Spleen (tissue), 11 donors: ENCODE data around the gene CHCHD2. TPM values are rescaled to one million over a fixed set of nuclear protein-coding genes. Genes with fewer than 3 reads are reported as not detected.
"Not testable (repeated sequence)": the region's sequence is repeated elsewhere in the genome, so short reads cannot be mapped to it uniquely, and the experiment has no call there.

Experiments used
- DNase-seq: peaks from one replicate; pipeline ENCODE4 v3.0.0-alpha.2; 2020
- H3K27ac ChIP-seq, 8 donors: fragments of 200-600 bp; sonication (generic) in 7 of 8; 1 replicate in 4 of 8; 2 replicates in 4 of 8; pipeline versions ENCODE4 v1.5.0 to v1.8.0; 2016 to 2021; ENCODE audit warnings: inconsistent platforms in 4 of 8, mild to moderate bottlenecking in 4 of 8, moderate library complexity in 1 of 8
- H3K27me3 ChIP-seq, 7 donors: fragments of 200-600 bp; sonication (generic) in 6 of 7; replicated peaks in 1 of 7; 1 replicate in 4 of 7; 2 replicates in 3 of 7; pipeline versions ENCODE4 v1.5.0 to v1.8.0; 2016 to 2021; ENCODE audit warnings: inconsistent platforms in 3 of 7, mild to moderate bottlenecking in 1 of 7
- H3K36me3 ChIP-seq, 6 donors: fragments of 200-600 bp; sonication (generic) in 5 of 6; 1 replicate in 4 of 6; 2 replicates in 2 of 6; pipeline versions ENCODE4 v1.5.0 to v1.8.0; 2016 to 2021; ENCODE audit warnings: inconsistent platforms in 2 of 6
- H3K4me1 ChIP-seq, 6 donors: fragments of 200-600 bp; sonication (generic) in 5 of 6; 1 replicate in 3 of 6; 2 replicates in 3 of 6; pipeline versions ENCODE4 v1.5.0 to v1.8.0; 2016 to 2021; ENCODE audit warnings: inconsistent platforms in 3 of 6
- H3K4me3 ChIP-seq, 8 donors: fragments of 200-600 bp; sonication (generic) in 7 of 8; 1 replicate in 4 of 8; 2 replicates in 4 of 8; pipeline versions ENCODE4 v1.5.0 to v1.8.0; 2016 to 2021; ENCODE audit warnings: inconsistent platforms in 4 of 8, mild to moderate bottlenecking in 4 of 8, moderate library complexity in 2 of 8
- H3K9me3 ChIP-seq, 8 donors: fragments of 200-600 bp; sonication (generic) in 7 of 8; 1 replicate in 4 of 8; 2 replicates in 4 of 8; pipeline versions ENCODE4 v1.5.0 to v1.8.0; 2016 to 2021; ENCODE audit warnings: inconsistent platforms in 4 of 8
- POLR2A ChIP-seq, 3 donors: fragments of 450-650 bp; IDR thresholded peaks; one replicate each; pipeline ENCODE4 v1.5.1; 2017; ENCODE audit warnings: antibody characterized with exemption in 3 of 3, mild to moderate bottlenecking in 1 of 3
- POLR2AphosphoS5 ChIP-seq, 3 donors: sonication (generic); formaldehyde crosslinking; IDR thresholded peaks; one replicate each; pipeline ENCODE4 v1.5.1; 2017; ENCODE audit warnings: antibody characterized with exemption in 3 of 3
- WGBS, 5 donors: extraction: QIAGEN DNeasy Blood & Tissue Kit in 3 of 5; methylation state at CpG; one replicate each; pipeline versions ENCODE4 v1.1.5 to v1.1.7; 2013 to 2018; 5-methylcytosine and 5-hydroxymethylcytosine counted together
- intact Hi-C: fragments of 100-400 bp; cut with DNase I; formaldehyde crosslinking; loops from one replicate; pipeline ENCODE4 v1.15.0; 2023; ENCODE audit warnings: low total_unique reads
- polyA plus RNA-seq, 3 donors: library from polyadenylated mRNA; stranded (reverse); fragments of 200-250 nt; gene quantifications; one replicate each; pipeline ENCODE4 v1.2.1, GENCODE V29; 2013
- total RNA-seq, 7 donors: library from RNA; depleted of rRNA in 3 of 7; stranded (reverse); fragments of >200 nt in 3 of 7; fragmentation: NEBNext Ultra II Directional in 4 of 7; extraction: Animal tissue kit (Norgen Biotek cat#: 25700) in 4 of 7; gene quantifications; one replicate each; pipeline versions ENCODE4 v1.1.0 to v1.2.1, GENCODE V29; 2016 to 2021
- TF ChIP-seq, protein P1 (sequence below), 11 experiments: fragments of 200-600 bp in 7 of 11; fragments of 450-650 bp in 4 of 11; sonication (generic) in 4 of 11; IDR thresholded peaks in 8 of 11; conservative IDR thresholded peaks in 3 of 11; 1 replicate in 7 of 11; 2 replicates in 4 of 11; pipeline versions ENCODE4 v1.4.0 to v1.8.0; 2016 to 2021; ENCODE audit warnings: antibody characterized with exemption in 11 of 11, inconsistent platforms in 4 of 11, mild to moderate bottlenecking in 1 of 11
- donor health status: healthy with polysubstance abuse.
- donor health status: DM: no; HTN: no; CAD: no; lungs with moderate emphysema.
- donor health status: DM: no; HTN: no; CAD: no.
- donor health status: Bipolar disorder and iron deficiency.
- donor health status: healthy.
- donor health status: DM: no; HTN: no; CAD: no.
- donor health status: DM: yes; HTN: yes; CAD: no.

Gene CHCHD2
- total and polyA plus RNA-seq, 10 donors = 192 to 476 (median 271) TPM

DNA sequence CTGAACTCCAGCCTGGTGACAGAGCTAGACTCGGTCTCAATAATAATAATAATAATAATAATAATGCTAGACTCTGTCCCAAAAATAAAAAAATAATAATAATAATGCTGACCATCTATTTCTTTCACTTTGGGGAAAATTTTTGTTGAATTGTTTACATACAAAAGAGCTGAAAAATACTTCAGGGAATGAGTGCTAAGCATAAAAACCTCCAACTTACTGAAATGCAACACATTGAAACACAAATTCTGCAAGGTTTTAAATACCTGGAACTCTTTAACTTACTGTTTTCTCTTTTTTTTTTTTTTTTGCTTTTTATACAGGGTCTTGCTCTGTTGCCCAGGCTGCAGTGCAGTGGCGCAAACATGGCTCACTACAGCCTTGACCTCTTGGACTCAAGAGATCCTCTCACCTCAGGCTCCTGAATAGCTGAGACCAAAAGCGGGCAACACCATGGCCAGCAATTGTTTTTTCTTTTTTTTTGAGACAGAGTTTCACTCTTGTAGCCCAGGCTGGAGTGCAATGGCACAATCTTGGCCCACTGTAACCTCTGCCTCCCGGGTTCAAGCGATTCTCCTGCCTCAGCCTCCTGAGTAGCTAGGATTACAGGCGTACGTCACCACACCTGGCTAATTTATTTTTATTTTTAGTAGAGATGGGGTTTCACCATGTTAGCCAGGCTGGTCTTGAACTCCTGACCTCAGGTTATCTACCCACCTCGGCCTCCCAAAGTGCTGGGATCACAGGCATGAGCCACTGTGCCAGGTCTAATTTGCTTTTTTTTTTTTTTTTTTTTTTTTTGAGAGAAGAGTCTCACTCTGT lies 7.9 kb downstream of the CHCHD2 start:
- DNase-seq = peak; percentile 24
- H3K4me3 ChIP-seq, intact Hi-C loops, H3K9me3 ChIP-seq, H3K27me3 ChIP-seq, H3K4me1 ChIP-seq, H3K27ac ChIP-seq: not testable (repeated sequence)
- 92 to 96% (median 95%) methylated on average over 8 of the region's 8 CpGs for WGBS, 5 donors
- H3K36me3 ChIP-seq = peaks cover 0 to 75% (median 51%) of the 10 kb centered on the region in 6 donors
- peak in 2 of 3 donors; percentile 5 to 23 for TF ChIP-seq POLR2AphosphoS5 (IDR thresholded peaks at IDR 0.05)

DNA sequence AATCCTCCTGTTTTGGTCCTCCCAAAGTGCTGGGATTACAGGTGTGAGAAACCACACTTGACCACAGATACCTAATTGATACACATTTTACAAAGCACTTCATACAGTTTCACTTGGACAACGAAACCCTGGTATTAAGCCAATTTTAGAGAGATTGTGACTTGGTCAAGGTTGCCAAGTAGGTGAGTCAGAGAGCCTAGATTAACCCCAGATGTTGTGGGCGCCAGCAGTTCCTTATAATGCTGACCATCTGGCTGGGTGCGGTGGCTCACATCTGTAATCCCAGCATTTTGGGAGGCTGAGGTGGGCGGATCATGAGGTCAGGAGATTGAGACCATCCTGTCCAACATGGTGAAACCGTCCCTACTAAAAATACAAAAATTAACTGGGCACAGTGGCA lies 8.6 kb downstream of the CHCHD2 start:
- H3K27ac ChIP-seq = no peak overlapping the region
- peak; percentile 37 for DNase-seq
- H3K4me3 ChIP-seq = no peak overlapping the region
- H3K27me3 ChIP-seq = no peaks in the 10 kb centered on the region
- H3K4me1 ChIP-seq = peaks cover 0 to 9% (median 7%) of the 10 kb centered on the region in 6 donors
- WGBS, 5 donors = 72 to 83% (median 80%) methylated on average over 5 of the region's 5 CpGs
- TF ChIP-seq POLR2AphosphoS5 (IDR thresholded peaks at IDR 0.05) = no peak
- TF ChIP-seq, protein P1, sequence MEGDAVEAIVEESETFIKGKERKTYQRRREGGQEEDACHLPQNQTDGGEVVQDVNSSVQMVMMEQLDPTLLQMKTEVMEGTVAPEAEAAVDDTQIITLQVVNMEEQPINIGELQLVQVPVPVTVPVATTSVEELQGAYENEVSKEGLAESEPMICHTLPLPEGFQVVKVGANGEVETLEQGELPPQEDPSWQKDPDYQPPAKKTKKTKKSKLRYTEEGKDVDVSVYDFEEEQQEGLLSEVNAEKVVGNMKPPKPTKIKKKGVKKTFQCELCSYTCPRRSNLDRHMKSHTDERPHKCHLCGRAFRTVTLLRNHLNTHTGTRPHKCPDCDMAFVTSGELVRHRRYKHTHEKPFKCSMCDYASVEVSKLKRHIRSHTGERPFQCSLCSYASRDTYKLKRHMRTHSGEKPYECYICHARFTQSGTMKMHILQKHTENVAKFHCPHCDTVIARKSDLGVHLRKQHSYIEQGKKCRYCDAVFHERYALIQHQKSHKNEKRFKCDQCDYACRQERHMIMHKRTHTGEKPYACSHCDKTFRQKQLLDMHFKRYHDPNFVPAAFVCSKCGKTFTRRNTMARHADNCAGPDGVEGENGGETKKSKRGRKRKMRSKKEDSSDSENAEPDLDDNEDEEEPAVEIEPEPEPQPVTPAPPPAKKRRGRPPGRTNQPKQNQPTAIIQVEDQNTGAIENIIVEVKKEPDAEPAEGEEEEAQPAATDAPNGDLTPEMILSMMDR (IDR thresholded peaks at IDR 0.05 in 8 of 11, conservative IDR thresholded peaks at IDR 0.05 in 3 of 11) = no peak
- TF ChIP-seq POLR2A (IDR thresholded peaks at IDR 0.05) = no peak
- intact Hi-C loops = no loop called here
- peaks cover 0 to 68% (median 44%) of the 10 kb centered on the region in 6 donors for H3K36me3 ChIP-seq
- H3K9me3 ChIP-seq = no peaks in the 10 kb centered on the region

DNA sequence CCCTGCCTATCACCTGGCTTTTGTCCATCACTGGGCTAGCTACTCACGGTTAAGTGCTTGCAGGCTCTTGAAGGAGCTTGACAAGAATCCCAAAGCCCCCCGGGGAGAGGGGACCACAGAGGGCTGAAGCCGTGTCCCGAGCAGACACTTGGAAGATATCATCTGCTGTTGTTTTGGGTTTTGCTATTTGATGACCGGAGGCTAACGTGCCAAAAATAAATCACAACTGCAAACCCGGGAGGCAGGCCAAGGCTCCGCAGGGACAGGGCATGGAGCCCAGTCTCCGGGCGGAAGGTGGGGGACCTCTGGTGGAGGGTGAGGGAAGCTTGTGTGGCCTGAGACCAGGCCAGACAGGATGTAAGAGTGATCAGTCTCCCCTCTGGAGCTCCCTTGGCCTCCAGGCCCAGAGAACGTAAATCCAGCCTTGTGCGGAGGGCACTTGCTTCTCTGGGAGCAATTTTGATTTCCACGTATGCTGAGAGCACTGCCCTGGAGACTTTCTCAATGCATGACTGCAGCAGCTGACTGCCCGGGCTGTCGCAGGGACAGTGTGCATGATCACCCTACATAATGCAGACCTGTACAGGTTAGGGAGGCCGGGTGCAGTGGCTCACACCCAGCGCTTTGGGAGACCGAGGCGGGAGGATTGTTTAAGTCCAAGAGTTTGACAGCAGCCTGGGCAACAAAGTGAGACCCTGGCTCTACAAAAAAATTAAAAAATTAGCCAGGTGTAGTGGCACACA lies 13.3 kb downstream of the CHCHD2 start, which contains the start of gene PHKG1:
PHKG1 (minus strand) TSS at position 164 of the 743 bp plus-strand sequence. CDS start 4,011 bp downstream, outside the sequence.
- H3K27ac ChIP-seq = peak within 1 kb of the TSS in 5 of 8 donors; percentile 13 to 51 (median 43)
- H3K4me3 ChIP-seq = no peak within 1 kb of the TSS
- WGBS, 5 donors = 63 to 69% (median 66%) methylated on average over 19 of the region's 19 CpGs

DNA sequence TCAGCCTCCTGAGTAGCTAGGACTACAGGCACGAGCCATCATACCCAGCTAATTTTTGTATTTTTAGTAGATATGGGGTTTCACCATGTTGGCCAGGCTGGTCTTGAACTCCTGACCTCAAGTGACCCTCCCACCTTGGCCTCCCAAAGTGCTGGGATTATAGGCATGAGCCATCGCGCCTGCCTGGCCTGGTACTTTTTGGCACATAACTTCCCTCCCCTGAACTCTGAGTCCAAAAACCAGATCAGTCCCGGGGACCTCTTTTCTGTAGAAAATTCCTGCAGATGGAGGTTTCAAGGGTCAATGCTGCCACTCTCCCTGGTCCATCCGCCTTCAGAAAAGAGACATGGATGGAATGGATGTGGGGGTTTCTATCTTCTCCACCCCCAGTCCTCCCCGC lies 13.9 kb downstream of the CHCHD2 start:
- WGBS, 5 donors = 60 to 80% (median 71%) methylated on average over 6 of the region's 6 CpGs
- intact Hi-C loops, DNase-seq, H3K27me3 ChIP-seq, H3K4me3 ChIP-seq, H3K9me3 ChIP-seq: not testable (repeated sequence)
- H3K27ac ChIP-seq = peak overlapping the region in 5 of 8 donors; percentile 13 to 51 (median 43)
- H3K4me1 ChIP-seq = peaks cover 3 to 18% (median 10%) of the 10 kb centered on the region in 6 donors
- H3K36me3 ChIP-seq = peaks cover 0 to 39% (median 3%) of the 10 kb centered on the region in 6 donors

More for the DNA sequence above, 13.3 kb downstream of the CHCHD2 start, which contains the start of gene PHKG1:
- H3K27me3 ChIP-seq = no peaks in the 10 kb centered on the region
- no peaks in the 10 kb centered on the region for H3K9me3 ChIP-seq
- peaks cover 3 to 18% (median 10%) of the 10 kb centered on the region in 6 donors for H3K4me1 ChIP-seq
- H3K36me3 ChIP-seq = peaks cover 0 to 39% (median 2%) of the 10 kb centered on the region in 6 donors
- peak; percentile 80 for DNase-seq
- TF ChIP-seq POLR2A (IDR thresholded peaks at IDR 0.05) (no peak), POLR2AphosphoS5 (IDR thresholded peaks at IDR 0.05) (peak; percentile 64 to 74 (median 72))
- TF ChIP-seq, protein P1 (IDR thresholded peaks at IDR 0.05 in 8 of 11, conservative IDR thresholded peaks at IDR 0.05 in 3 of 11) = peak in 7 of 11 experiments; percentile 18 to 62 (median 52)
- intact Hi-C loops = no loop called here
